Ishikawa (cell line): Measurements from ENCODE around the gene PRKCH.

ENCODE experiments used
- CEBPB ChIP-seq: IDR thresholded peaks from 2 replicates; pipeline ENCODE4 v1.6.1; 2012
- CREB1 ChIP-seq: IDR thresholded peaks from 2 replicates; pipeline ENCODE4 v1.6.1; 2012; ENCODE audit warnings: low read depth
- EGR1 ChIP-seq: IDR thresholded peaks from 2 replicates; pipeline ENCODE4 v1.6.1; 2012
- EP300 ChIP-seq: IDR thresholded peaks from 2 replicates; pipeline ENCODE4 v1.6.1; 2012; ENCODE audit warnings: borderline replicate concordance
- FOXM1 ChIP-seq: IDR thresholded peaks from 2 replicates; pipeline ENCODE4 v1.6.1; 2012; ENCODE audit warnings: low read depth, borderline replicate concordance
- NFIC ChIP-seq: IDR thresholded peaks from 2 replicates; pipeline ENCODE4 v1.6.1; 2012
- RAD21 ChIP-seq: IDR thresholded peaks from 2 replicates; pipeline ENCODE4 v1.6.1; 2012; ENCODE audit warnings: low read depth
- TAF1 ChIP-seq: IDR thresholded peaks from 2 replicates; pipeline ENCODE4 v1.6.1; 2012; ENCODE audit warnings: low read depth, mild to moderate bottlenecking
- TCF12 ChIP-seq: IDR thresholded peaks from 2 replicates; pipeline ENCODE4 v1.6.1; 2012; ENCODE audit warnings: low read depth
- TEAD4 ChIP-seq: IDR thresholded peaks from 2 replicates; pipeline ENCODE4 v1.6.1; 2012
- YY1 ChIP-seq: IDR thresholded peaks from 2 replicates; pipeline ENCODE4 v1.6.1; 2012; ENCODE audit warnings: low read depth
- ZBTB7A ChIP-seq: IDR thresholded peaks from 2 replicates; pipeline ENCODE4 v1.6.1; 2012; ENCODE audit warnings: low read depth
- TF ChIP-seq, protein P1 (sequence below): IDR thresholded peaks from 2 replicates; pipeline ENCODE4 v1.6.1; 2012
- TF ChIP-seq, protein P2 (sequence below): IDR thresholded peaks from 2 replicates; pipeline ENCODE4 v1.6.1; 2012
- TF ChIP-seq, protein P3 (sequence below): IDR thresholded peaks from 2 replicates; pipeline ENCODE4 v1.6.1; 2012; ENCODE audit warnings: low read depth, mild to moderate bottlenecking

The PRKCH gene

DNA sequence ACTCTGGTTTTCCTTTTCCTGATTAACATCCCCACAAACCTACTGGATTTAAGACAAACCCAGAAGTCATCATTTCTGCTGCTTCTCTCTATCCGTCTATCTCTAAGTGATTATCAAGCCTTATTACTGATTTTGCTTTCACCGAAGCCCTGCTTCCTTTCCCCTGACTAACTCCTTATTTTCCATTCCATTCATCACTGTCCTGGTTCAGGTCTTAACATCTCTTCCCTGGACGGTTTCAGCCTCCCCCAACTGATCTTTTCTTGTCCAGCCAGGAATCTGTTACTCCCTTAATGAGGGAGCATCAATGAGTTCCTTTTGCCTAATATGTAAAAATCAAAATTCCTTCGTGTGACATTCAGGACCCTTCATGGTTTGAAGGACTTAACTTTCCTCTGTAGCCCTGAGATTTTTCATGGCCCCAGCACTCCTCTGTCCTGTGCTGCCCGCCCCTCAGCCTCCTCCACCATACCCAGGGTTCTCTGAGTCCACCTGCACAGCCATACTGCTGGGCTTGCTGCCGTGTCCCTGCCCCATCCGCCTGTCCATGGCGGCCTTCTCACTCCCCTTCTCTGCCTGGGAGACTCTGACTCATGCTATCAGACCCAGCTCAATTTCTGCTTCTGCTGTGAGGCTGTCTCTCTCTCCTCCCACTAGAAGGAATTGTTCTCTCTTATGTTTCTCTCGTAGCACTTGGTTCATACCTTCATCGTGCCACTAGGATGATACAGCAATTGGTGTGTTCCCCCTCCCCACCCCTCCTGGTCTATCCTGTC is 206.1 kb downstream of the PRKCH start:
- TF ChIP-seq EGR1 (no peak), YY1 (0 out of 2 replicates have a peak, but pooled peaks have one; percentile 52)

DNA sequence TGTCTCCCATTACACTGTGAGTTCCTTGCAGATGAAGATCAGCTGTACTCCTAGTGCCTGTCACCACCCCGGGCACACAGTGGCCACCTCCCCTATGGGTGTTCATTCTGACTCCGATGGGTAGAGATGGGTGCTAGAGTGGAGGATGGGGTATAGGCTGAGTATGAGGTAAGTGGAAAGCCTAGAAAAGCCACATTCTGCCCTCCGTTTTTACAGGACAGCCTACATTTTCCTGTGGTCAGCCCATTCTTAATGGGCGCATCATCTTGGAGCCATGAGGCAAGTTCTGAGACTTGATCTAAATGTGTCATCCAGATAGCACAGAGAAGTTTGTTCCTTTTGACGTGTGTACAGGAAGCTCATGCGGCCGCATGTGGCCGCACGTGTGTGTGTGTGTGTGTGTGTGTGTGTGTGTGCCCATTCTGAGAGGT is 207.2 kb downstream of the PRKCH start:
- TF ChIP-seq CREB1: no peak
- TF ChIP-seq, protein P1, sequence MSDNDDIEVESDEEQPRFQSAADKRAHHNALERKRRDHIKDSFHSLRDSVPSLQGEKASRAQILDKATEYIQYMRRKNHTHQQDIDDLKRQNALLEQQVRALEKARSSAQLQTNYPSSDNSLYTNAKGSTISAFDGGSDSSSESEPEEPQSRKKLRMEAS: no peak
- no peak for TF ChIP-seq RAD21
- TF ChIP-seq NFIC: no peak
- no peak for TF ChIP-seq ZBTB7A
- TF ChIP-seq, protein P2, sequence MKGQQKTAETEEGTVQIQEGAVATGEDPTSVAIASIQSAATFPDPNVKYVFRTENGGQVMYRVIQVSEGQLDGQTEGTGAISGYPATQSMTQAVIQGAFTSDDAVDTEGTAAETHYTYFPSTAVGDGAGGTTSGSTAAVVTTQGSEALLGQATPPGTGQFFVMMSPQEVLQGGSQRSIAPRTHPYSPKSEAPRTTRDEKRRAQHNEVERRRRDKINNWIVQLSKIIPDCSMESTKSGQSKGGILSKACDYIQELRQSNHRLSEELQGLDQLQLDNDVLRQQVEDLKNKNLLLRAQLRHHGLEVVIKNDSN: no peak
- no peak for TF ChIP-seq TCF12

DNA sequence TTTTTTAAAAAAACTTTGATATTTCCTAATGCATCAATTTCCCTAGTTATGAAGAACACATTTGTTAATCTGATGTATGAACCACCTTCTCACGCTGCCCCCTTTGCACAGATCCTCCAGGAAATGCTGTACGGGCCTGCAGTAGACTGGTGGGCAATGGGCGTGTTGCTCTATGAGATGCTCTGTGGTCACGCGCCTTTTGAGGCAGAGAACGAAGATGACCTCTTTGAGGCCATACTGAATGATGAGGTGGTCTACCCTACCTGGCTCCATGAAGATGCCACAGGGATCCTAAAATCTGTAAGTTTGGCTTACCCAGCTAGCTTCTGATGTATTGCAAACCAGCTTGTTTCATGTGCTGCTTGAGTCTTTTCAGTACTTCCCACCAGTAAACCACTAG is 208.9 kb downstream of the PRKCH start:
- no peak for TF ChIP-seq EGR1
- no peak for TF ChIP-seq RAD21

DNA sequence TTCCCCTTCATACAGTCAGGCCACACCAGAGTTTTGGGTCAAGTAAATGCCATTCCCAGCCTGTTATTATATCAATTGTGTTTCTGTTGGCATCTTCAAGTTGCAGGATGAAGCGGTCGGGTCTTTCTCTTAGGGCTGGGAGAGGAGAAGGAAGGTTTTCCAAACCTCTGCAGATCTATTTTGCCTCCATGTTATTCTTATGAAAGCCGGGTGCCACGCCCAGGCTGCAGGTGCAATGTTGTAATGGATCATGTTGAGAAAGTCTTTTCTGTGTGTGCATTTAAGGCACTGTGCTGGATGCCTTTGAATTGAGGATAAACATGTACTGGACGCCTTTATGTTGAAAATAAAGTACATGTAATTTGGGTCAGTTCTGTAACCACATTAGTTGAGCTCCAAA is 209.5 kb downstream of the PRKCH start:
- no peak for TF ChIP-seq NFIC
- no peak for TF ChIP-seq FOXM1
- no peak for TF ChIP-seq CEBPB
- TF ChIP-seq EGR1: no peak
- no peak for TF ChIP-seq TEAD4
- TF ChIP-seq, protein P1: no peak
- TF ChIP-seq, protein P3, sequence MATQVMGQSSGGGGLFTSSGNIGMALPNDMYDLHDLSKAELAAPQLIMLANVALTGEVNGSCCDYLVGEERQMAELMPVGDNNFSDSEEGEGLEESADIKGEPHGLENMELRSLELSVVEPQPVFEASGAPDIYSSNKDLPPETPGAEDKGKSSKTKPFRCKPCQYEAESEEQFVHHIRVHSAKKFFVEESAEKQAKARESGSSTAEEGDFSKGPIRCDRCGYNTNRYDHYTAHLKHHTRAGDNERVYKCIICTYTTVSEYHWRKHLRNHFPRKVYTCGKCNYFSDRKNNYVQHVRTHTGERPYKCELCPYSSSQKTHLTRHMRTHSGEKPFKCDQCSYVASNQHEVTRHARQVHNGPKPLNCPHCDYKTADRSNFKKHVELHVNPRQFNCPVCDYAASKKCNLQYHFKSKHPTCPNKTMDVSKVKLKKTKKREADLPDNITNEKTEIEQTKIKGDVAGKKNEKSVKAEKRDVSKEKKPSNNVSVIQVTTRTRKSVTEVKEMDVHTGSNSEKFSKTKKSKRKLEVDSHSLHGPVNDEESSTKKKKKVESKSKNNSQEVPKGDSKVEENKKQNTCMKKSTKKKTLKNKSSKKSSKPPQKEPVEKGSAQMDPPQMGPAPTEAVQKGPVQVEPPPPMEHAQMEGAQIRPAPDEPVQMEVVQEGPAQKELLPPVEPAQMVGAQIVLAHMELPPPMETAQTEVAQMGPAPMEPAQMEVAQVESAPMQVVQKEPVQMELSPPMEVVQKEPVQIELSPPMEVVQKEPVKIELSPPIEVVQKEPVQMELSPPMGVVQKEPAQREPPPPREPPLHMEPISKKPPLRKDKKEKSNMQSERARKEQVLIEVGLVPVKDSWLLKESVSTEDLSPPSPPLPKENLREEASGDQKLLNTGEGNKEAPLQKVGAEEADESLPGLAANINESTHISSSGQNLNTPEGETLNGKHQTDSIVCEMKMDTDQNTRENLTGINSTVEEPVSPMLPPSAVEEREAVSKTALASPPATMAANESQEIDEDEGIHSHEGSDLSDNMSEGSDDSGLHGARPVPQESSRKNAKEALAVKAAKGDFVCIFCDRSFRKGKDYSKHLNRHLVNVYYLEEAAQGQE: no peak
- TF ChIP-seq CREB1: no peak
- no peak for TF ChIP-seq YY1
- no peak for TF ChIP-seq TAF1
- TF ChIP-seq, protein P2: no peak
- TF ChIP-seq RAD21: no peak
- TF ChIP-seq EP300: no peak
- no peak for TF ChIP-seq ZBTB7A
- TF ChIP-seq TCF12: no peak

DNA sequence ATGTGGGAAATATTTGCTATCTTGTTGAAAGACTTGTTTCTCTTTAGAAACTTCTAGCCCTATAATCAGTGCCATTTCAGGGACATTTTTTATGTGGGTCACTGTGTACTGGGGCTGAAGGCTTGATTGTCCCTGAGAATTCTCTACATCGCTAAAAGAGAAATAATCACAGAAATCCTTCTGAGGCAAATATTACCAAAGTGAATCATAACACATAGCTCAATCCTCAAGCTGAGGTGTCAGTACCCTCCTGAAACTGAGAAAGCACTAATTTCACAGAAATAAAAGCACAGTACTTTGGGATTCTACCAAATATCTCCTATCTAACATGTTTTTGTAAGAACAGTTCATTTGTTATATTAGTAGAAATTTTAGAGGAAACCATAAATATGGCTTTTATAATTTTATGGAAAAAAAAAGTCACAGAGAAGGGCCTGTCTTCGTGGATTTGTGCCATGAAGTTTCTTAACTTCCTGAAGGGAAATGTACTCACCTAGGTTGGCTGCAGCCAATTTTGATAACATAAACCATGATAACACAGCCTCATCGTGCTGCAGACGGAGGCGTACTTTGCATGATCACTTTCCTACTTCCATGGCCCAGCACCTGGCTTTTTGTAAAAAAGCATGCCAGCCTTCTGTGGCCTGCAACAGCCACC is 210.2 kb downstream of the PRKCH start:
- TF ChIP-seq, protein P1: no peak
- TF ChIP-seq TCF12 (no peak), RAD21 (no peak), EP300 (no peak), TAF1 (no peak), ZBTB7A (no peak), YY1 (no peak), TEAD4 (no peak), EGR1 (no peak), FOXM1 (no peak)
- TF ChIP-seq, protein P2: no peak

DNA sequence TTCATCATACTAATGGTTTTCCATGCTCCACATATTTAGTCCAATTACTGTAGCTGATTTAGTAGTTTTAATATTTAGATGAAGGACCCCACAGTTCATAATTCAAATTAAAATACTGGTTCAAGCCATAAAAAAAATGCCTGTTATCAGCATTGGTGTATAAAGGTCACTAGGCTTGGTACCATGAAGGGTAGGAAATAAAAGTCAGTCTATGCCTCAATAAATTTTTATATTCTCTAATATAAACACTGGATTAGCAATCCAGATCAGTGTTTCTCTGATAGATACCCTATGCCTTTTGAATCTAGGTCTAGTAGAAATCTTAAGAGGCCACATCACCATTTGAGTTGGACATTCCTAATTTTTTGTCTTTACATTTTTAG is 210.7 kb downstream of the PRKCH start:
- TF ChIP-seq TAF1 (no peak), EGR1 (no peak), FOXM1 (no peak), NFIC (no peak), TCF12 (no peak), ZBTB7A (no peak), RAD21 (no peak), YY1 (no peak), CEBPB (no peak), EP300 (no peak), CREB1 (no peak), TEAD4 (no peak)
- TF ChIP-seq, protein P2: no peak
- TF ChIP-seq, protein P1: no peak
- TF ChIP-seq, protein P3: no peak
